Measurements from ENCODE around the gene SPRYD3. TPM values are rescaled to one million over a fixed set of nuclear protein-coding genes. Genes with fewer than 3 reads are reported as not detected.

The SPRYD3 gene
- total and polyA plus RNA-seq, 10 donors = 10.8 to 44.5 (median 34.4) TPM

- Histone ChIP-seq H3K9me3 (no peaks in the 10 kb centered on the region), H3K4me1 (peaks cover 25 to 95% (median 73%) of the 10 kb centered on the region in 6 donors), H3K36me3 (peaks cover 0 to 100% (median 38%) of the 10 kb centered on the region in 6 donors), H3K27me3 (replicated peaks in 1 of 7) (no peaks in the 10 kb centered on the region), H3K27ac (peak overlapping the region in 7 of 8 donors; percentile 46 to 94 (median 79)), H3K4me3 (no peak overlapping the region)
- 75 to 85% (median 84%) methylated on average over 11 to 12 of the region's 12 CpGs for WGBS, 5 donors
- no peak for TF ChIP-seq CTCF (IDR thresholded peaks at IDR 0.05 in 8 of 11, conservative IDR thresholded peaks at IDR 0.05 in 3 of 11)
- TF ChIP-seq POLR2AphosphoS5 (IDR thresholded peaks at IDR 0.05) = no peak
- TF ChIP-seq POLR2A (IDR thresholded peaks at IDR 0.05) = no peak
- intact Hi-C loops (cut with DNase I; ENCODE audit: low total_unique reads) = loop anchor here (2.0 to 10.0 kb wide), 2 partner anchors 29 to 135 kb away; partner anchors contain the start of gene ITGB7
- no peak for DNase-seq
Observed at GRCh38 chr12:53069621-53070410, 9.4 kb downstream of the SPRYD3 start.

GRCh38 chr12:53068811-53069585, 10.2 kb downstream of the SPRYD3 start:
- WGBS, 5 donors = 77 to 89% (median 84%) methylated on average over 15 of the region's 15 CpGs
- Histone ChIP-seq H3K27ac (peak overlapping the region in 6 of 8 donors; percentile 46 to 94 (median 74)), H3K27me3 (replicated peaks in 1 of 7) (no peaks in the 10 kb centered on the region), H3K4me1 (peaks cover 25 to 93% (median 69%) of the 10 kb centered on the region in 6 donors), H3K9me3 (no peaks in the 10 kb centered on the region), H3K36me3 (peaks cover 0 to 100% (median 39%) of the 10 kb centered on the region in 6 donors), H3K4me3 (no peak overlapping the region)
- peak in 1 of 3 donors; percentile 39 for TF ChIP-seq POLR2AphosphoS5 (IDR thresholded peaks at IDR 0.05)
- TF ChIP-seq POLR2A (IDR thresholded peaks at IDR 0.05) = no peak
- intact Hi-C loops (cut with DNase I; ENCODE audit: low total_unique reads) = loop anchor here (2.0 kb wide), 1 partner anchor 30 kb away; no protein-coding TSS in a partner anchor
- DNase-seq = no peak

GRCh38 chr12:53067993-53068770, 11.0 kb downstream of the SPRYD3 start:
- Histone ChIP-seq H3K4me1 (peaks cover 22 to 94% (median 68%) of the 10 kb centered on the region in 6 donors), H3K36me3 (peaks cover 0 to 100% (median 45%) of the 10 kb centered on the region in 6 donors), H3K9me3 (no peaks in the 10 kb centered on the region), H3K27me3 (replicated peaks in 1 of 7) (no peaks in the 10 kb centered on the region), H3K4me3 (no peak overlapping the region), H3K27ac (peak overlapping the region in 6 of 8 donors; percentile 35 to 94 (median 74))
- WGBS, 5 donors = 83 to 93% (median 88%) methylated on average over 13 of the region's 13 CpGs
- no peak for DNase-seq
- TF ChIP-seq POLR2AphosphoS5 (IDR thresholded peaks at IDR 0.05) = peak in 1 of 3 donors; percentile 61
- TF ChIP-seq POLR2A (IDR thresholded peaks at IDR 0.05) = no peak
- TF ChIP-seq CTCF (IDR thresholded peaks at IDR 0.05 in 8 of 11, conservative IDR thresholded peaks at IDR 0.05 in 3 of 11) = no peak
- intact Hi-C loops (cut with DNase I; ENCODE audit: low total_unique reads) = loop anchor here (2.0 kb wide), 1 partner anchor 31 kb away; no protein-coding TSS in a partner anchor
